Loucy (cell line): ENCODE results near the gene FBN1.
A peak's percentile ranks its signal among the peaks of the same experiment; 100 is the strongest.

Source experiments
- H2AFZ ChIP-seq: fragments of 200-600 bp; sonication (generic); 2 replicates; pipeline ENCODE4 v1.6.0; 2016; ENCODE audit warnings: antibody characterized with exemption, mild to moderate bottlenecking, low read length, moderate library complexity
- H3F3A ChIP-seq: fragments of 200-600 bp; 2 replicates; pipeline ENCODE4 v1.6.0; 2016; ENCODE audit warnings: antibody characterized with exemption, low read depth, mild to moderate bottlenecking
- H3K27me3 ChIP-seq: fragments of 200-600 bp; sonication (generic); 2 replicates; pipeline ENCODE4 v1.6.1; 2014; ENCODE audit warnings: low read length, mild to moderate bottlenecking; ENCODE audit not compliant: insufficient read depth, poor library complexity, severe bottlenecking
- H3K36me3 ChIP-seq: fragments of 200-600 bp; sonication (generic); 2 replicates; pipeline ENCODE4 v1.6.1; 2016; ENCODE audit warnings: low read length; ENCODE audit not compliant: insufficient read depth
- H3K4me1 ChIP-seq: fragments of 200-600 bp; sonication (generic); 2 replicates; pipeline ENCODE4 v1.5.1; 2014; ENCODE audit warnings: low read length, mild to moderate bottlenecking; ENCODE audit not compliant: insufficient read depth, poor library complexity, severe bottlenecking
- H3K4me2 ChIP-seq: fragments of 200-600 bp; sonication (generic); 2 replicates; pipeline ENCODE4 v1.6.0; 2014; ENCODE audit warnings: antibody characterized with exemption, low read length, low read depth, mild to moderate bottlenecking; ENCODE audit not compliant: poor library complexity, severe bottlenecking
- H3K4me3 ChIP-seq: fragments of 200-600 bp; sonication (generic); 2 replicates; pipeline ENCODE4 v1.5.1; 2014; ENCODE audit warnings: low read length, mild to moderate bottlenecking, mixed read lengths; ENCODE audit not compliant: poor library complexity, severe bottlenecking
- H3K79me2 ChIP-seq: fragments of 200-600 bp; sonication (generic); 2 replicates; pipeline ENCODE4 v1.6.1; 2014; ENCODE audit warnings: low read length; ENCODE audit not compliant: insufficient read depth
- H3K9ac ChIP-seq: fragments of 200-600 bp; sonication (generic); 2 replicates; pipeline ENCODE4 v1.6.0; 2014; ENCODE audit warnings: mild to moderate bottlenecking, low read depth, low read length, moderate library complexity; ENCODE audit not compliant: poor library complexity, severe bottlenecking
- H3K9me2 ChIP-seq: fragments of 200-600 bp; sonication (generic); replicated peaks from 2 replicates; pipeline ENCODE4 v1.6.1; 2016; ENCODE audit warnings: low read depth, low read length, mixed read lengths
- H3K9me3 ChIP-seq: fragments of 200-600 bp; sonication (generic); 2 replicates; pipeline ENCODE4 v1.6.1; 2014; ENCODE audit warnings: mild to moderate bottlenecking, antibody characterized with exemption, low read length, low read depth; ENCODE audit not compliant: insufficient read depth
- H4K20me1 ChIP-seq: fragments of 200-600 bp; sonication (generic); 2 replicates; pipeline ENCODE4 v1.6.0; 2014; ENCODE audit warnings: antibody characterized with exemption, low read length, mild to moderate bottlenecking; ENCODE audit not compliant: insufficient read depth, poor library complexity, severe bottlenecking
- EZH2phosphoT487 ChIP-seq: fragments of 200-600 bp; IDR thresholded peaks from 2 replicates; pipeline ENCODE4 v1.6.1; 2018; ENCODE audit warnings: antibody characterized with exemption, mild to moderate bottlenecking, moderate library complexity, borderline replicate concordance
- TF ChIP-seq, protein P1 (sequence below): fragments of 200-600 bp; sonication (generic); conservative IDR thresholded peaks from 2 replicates; pipeline ENCODE4 v1.5.1; 2014; ENCODE audit warnings: mild to moderate bottlenecking, antibody characterized with exemption, low read length

FBN1 gene

DNA sequence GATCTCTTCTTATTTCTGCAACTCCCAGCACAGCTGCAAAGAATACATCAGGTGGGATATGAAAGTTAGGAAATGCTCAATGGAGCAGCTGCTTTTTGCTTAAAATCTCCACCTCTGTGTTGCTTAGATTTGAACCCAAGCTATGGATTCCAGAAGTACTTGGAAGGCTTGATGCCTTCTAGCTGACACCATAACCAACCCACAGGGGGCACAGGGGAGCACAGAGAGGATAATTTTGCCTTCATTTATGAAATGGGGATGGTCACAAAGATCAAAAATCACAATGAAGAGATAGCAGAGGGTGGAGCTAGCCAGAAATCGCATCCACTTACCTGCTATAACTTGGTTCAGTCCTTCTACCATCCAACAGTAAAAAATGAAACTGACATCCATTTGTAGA is 238.6 kb downstream of the FBN1 start:
- H3K9me2 ChIP-seq, result no peaks in the 10 kb centered on the region
- no peaks in the 10 kb centered on the region for H4K20me1 ChIP-seq
- H2AFZ ChIP-seq, result no peak overlapping the region
- TF ChIP-seq, protein P1, sequence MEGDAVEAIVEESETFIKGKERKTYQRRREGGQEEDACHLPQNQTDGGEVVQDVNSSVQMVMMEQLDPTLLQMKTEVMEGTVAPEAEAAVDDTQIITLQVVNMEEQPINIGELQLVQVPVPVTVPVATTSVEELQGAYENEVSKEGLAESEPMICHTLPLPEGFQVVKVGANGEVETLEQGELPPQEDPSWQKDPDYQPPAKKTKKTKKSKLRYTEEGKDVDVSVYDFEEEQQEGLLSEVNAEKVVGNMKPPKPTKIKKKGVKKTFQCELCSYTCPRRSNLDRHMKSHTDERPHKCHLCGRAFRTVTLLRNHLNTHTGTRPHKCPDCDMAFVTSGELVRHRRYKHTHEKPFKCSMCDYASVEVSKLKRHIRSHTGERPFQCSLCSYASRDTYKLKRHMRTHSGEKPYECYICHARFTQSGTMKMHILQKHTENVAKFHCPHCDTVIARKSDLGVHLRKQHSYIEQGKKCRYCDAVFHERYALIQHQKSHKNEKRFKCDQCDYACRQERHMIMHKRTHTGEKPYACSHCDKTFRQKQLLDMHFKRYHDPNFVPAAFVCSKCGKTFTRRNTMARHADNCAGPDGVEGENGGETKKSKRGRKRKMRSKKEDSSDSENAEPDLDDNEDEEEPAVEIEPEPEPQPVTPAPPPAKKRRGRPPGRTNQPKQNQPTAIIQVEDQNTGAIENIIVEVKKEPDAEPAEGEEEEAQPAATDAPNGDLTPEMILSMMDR, result peak; percentile 60
- no peak for TF ChIP-seq EZH2phosphoT487
- no peak overlapping the region for H3K4me3 ChIP-seq
- H3K36me3 ChIP-seq, result no peaks in the 10 kb centered on the region
- H3K27me3 ChIP-seq, result no peaks in the 10 kb centered on the region
- H3K9me3 ChIP-seq, result no peaks in the 10 kb centered on the region
- no peak overlapping the region for H3K9ac ChIP-seq
- H3K4me1 ChIP-seq, result peaks cover 13% of the 10 kb centered on the region
- no peaks in the 10 kb centered on the region for H3F3A ChIP-seq
- H3K79me2 ChIP-seq, result no peaks in the 10 kb centered on the region
- no peak overlapping the region for H3K4me2 ChIP-seq

DNA sequence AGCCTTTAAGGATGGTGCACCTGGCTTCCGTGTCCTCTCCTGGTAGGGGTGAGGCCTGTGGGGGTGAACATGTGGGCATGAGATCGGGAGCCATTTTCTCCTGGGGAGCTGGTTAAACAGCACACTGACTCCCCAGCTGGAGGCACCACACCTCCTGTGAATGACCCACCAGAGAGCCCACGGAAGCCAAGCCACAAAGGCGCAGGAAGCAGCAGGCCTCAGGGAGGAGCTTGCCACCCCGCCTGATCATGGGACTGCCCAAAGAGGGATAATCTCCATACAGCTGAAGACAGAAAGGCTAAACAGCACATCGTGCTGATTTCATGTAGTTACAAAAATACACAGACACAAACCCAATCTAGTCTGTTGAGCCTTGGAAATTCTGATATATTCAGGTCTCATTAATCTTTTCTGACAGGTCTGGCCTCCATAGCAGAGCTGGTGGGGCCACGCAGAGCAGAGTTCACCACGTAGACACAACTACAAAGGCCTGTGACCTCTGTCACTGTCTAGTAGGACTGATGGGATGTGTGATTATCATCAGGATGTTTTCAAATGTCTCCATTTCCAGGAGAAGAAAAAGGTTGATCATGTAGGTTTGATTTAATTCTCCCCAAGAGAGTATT is 239.1 kb downstream of the FBN1 start:
- no peaks in the 10 kb centered on the region for H3K9me2 ChIP-seq
- no peak overlapping the region for H3K4me3 ChIP-seq
- no peaks in the 10 kb centered on the region for H3K27me3 ChIP-seq
- peaks cover 13% of the 10 kb centered on the region for H3K4me1 ChIP-seq
- no peaks in the 10 kb centered on the region for H3F3A ChIP-seq
- no peak overlapping the region for H3K4me2 ChIP-seq
- H4K20me1 ChIP-seq, result no peaks in the 10 kb centered on the region
- no peaks in the 10 kb centered on the region for H3K79me2 ChIP-seq
- TF ChIP-seq EZH2phosphoT487, result no peak
- TF ChIP-seq, protein P1, result no peak
- no peak overlapping the region for H2AFZ ChIP-seq
- no peaks in the 10 kb centered on the region for H3K36me3 ChIP-seq
- H3K9me3 ChIP-seq, result no peaks in the 10 kb centered on the region
- no peak overlapping the region for H3K9ac ChIP-seq

DNA sequence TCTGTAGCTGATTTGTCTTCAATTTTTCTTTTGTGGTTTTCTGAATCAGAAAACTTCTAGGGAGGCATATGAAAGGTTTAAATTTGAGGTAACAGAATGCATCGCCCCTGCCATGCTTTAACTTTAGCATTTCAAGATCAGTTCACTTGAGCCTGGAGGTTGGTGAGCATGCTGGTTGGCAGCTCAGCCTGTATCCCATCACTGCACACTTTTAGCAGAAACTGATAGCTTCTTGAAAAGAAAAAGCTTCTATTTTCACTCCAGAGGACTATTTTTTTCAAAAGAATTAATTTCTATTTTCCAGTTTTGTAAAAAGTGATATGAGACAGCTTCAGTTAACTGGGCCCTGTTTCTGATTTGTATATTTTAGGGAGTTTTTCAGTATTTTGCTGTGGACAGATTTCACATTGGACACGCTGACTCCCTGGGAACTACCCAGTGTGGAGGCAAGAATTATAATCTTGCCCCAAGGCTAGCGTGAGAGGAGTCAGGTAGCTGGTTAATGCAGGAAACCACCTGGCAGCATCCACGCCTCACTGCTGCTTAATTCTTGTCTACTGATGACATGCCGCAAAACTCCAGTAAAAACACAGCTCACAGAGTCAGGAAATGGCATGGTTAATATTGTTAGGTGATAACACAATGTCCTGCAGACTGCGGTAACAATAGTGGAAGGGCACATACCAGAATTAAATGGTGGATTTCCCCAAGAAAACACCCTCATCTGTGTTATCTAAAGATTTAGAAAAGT is 242.9 kb downstream of the FBN1 start:
- Histone ChIP-seq H3K9me2 (no peaks in the 10 kb centered on the region), H3K9me3 (no peaks in the 10 kb centered on the region), H3K79me2 (no peaks in the 10 kb centered on the region), H3K27me3 (no peaks in the 10 kb centered on the region), H3K4me3 (no peak overlapping the region), H3K9ac (no peak overlapping the region), H3K36me3 (no peaks in the 10 kb centered on the region), H4K20me1 (no peaks in the 10 kb centered on the region), H2AFZ (no peak overlapping the region), H3K4me1 (peaks cover 13% of the 10 kb centered on the region), H3F3A (no peaks in the 10 kb centered on the region), H3K4me2 (no peak overlapping the region)
- no peak for TF ChIP-seq EZH2phosphoT487
- TF ChIP-seq, protein P1, result no peak
